ENCODE measurements around the gene ZNF236. TPM values are rescaled to one million over a fixed set of nuclear protein-coding genes. Genes with fewer than 3 reads are reported as not detected.
A peak's percentile ranks its signal among the peaks of the same experiment; 100 is the strongest.

ZNF236 gene
- total and polyA plus RNA-seq, 8 donors: 2.6 to 13.3 (median 6.7) TPM

DNA sequence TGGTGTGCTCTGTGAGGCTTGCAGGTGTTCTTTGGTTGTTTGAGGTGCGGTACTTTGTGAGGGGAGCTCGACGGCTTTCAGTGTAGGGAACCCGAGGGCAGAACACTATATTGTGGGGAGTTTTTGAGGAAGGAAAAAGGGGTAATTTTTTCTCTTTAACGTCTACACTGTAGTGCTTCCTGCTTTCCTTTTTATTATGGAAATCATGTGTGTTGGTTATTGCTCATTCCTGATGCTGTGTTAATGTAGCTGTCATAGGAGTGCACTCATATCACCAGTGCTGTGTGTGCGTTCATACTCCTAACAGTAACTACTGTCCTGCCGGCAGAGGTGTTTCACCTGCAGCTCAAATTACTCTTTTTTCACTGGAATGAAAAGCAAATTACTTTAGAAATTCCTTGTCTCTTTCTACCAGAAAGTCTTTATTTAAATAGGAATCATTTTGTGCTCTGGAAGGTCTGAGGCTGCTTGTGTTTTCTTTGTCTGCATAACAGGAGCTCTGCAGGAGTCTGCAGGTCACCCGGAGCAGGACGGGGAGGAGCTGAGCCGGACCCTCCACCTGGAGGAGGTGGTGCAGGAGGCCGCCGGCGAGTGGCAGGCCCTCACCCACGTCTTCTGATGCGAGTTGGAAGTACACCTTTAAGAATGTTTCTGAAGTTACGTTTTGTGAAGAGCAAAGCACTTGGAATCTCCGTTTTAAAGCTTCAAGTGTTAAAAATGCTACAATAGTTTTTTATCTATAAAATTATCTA is 145.5 kb downstream of the ZNF236 start:
- Histone ChIP-seq H3K4me1 (no peaks in the 10 kb centered on the region), H3K27ac (no peak overlapping the region), H3K9me3 (no peaks in the 10 kb centered on the region), H3K4me3 (no peak overlapping the region), H3K36me3 (no peaks in the 10 kb centered on the region), H3K27me3 (no peaks in the 10 kb centered on the region)
- intact Hi-C loops (cut with DNase I): no loop called here
- FAIRE-seq (no peak), DNase-seq (no peak), ATAC-seq (no peak)
- 66 to 71% methylated on average over 17 of the region's 17 CpGs for WGBS, 2 donors
- TF ChIP-seq, protein P1, sequence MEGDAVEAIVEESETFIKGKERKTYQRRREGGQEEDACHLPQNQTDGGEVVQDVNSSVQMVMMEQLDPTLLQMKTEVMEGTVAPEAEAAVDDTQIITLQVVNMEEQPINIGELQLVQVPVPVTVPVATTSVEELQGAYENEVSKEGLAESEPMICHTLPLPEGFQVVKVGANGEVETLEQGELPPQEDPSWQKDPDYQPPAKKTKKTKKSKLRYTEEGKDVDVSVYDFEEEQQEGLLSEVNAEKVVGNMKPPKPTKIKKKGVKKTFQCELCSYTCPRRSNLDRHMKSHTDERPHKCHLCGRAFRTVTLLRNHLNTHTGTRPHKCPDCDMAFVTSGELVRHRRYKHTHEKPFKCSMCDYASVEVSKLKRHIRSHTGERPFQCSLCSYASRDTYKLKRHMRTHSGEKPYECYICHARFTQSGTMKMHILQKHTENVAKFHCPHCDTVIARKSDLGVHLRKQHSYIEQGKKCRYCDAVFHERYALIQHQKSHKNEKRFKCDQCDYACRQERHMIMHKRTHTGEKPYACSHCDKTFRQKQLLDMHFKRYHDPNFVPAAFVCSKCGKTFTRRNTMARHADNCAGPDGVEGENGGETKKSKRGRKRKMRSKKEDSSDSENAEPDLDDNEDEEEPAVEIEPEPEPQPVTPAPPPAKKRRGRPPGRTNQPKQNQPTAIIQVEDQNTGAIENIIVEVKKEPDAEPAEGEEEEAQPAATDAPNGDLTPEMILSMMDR (IDR thresholded peaks at IDR 0.05): no peak

DNA sequence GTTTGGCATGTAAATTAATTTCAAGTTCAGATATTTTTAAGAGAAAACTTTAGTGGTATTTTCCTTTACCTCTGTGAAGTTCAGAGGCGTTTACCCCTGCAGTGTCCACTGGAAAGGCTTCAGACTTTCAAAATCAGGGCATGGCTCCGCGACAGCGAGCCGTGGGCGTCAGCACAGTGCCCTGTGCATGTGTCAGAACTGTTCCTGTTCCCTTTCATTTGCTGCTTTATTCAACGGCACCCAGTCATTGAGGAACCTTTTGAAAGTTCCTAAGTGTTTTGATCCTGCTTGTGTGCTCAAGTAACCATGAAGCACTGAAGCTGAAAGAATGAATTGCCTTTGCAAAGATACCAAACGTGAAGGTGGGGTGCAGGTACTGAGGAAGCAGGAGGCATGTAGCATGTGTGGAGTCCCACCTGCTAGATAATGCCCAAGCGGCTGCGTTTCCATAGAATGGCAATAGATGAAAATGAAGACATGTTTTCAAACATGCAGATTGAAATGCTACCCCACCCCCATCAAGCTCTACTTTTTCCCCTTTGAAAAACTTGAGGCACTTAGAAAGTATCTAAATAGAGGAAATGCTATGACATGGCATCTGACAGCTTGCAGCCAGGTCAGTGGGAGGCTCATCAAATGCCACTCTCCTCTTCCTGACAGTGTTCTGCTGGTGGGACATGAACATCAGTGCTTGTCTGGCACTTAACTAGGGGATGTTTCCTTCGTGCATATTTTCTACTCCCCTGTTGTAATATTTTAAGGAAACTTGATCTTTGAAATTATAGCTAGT is 148.6 kb downstream of the ZNF236 start:
- no peak overlapping the region for H3K27ac ChIP-seq
- H3K4me3 ChIP-seq: no peak overlapping the region
- WGBS, 2 donors: 84 to 89% methylated on average over 11 of the region's 11 CpGs
- DNase-seq (no peak), FAIRE-seq (no peak), ATAC-seq (no peak)
- no peaks in the 10 kb centered on the region for H3K36me3 ChIP-seq
- intact Hi-C loops (cut with DNase I): no loop called here
- H3K4me1 ChIP-seq: no peaks in the 10 kb centered on the region
- no peaks in the 10 kb centered on the region for H3K27me3 ChIP-seq
- no peaks in the 10 kb centered on the region for H3K9me3 ChIP-seq
- TF ChIP-seq, protein P1 (IDR thresholded peaks at IDR 0.05): no peak

DNA sequence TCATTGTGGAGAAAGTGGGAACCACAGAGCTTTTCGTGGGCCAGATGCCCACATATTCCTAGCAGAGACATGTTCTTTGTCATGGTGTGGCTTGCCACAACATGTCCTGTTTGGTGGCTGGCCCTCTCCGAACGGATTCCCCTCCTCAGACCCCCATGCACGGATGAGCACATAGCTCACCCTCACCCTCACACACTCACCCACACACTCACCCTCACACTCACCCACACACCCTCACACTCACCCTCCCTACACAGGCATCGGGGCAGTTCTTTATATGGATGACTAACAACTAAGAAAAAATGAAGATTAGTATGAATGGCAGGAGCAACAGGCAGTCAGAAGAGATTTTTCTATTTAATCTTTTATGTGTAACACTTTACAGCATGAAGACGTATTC is 149.9 kb downstream of the ZNF236 start:
- no peak for DNase-seq
- H3K27me3 ChIP-seq: no peaks in the 10 kb centered on the region
- no peaks in the 10 kb centered on the region for H3K4me1 ChIP-seq
- TF ChIP-seq, protein P1 (IDR thresholded peaks at IDR 0.05): no peak
- 90 to 92% methylated on average over 6 of the region's 6 CpGs for WGBS, 2 donors
- intact Hi-C loops (cut with DNase I): no loop called here
- no peak overlapping the region for H3K27ac ChIP-seq
- no peak overlapping the region for H3K4me3 ChIP-seq
- FAIRE-seq: no peak
- H3K36me3 ChIP-seq: no peaks in the 10 kb centered on the region
- no peak for ATAC-seq
- H3K9me3 ChIP-seq: no peaks in the 10 kb centered on the region

DNA sequence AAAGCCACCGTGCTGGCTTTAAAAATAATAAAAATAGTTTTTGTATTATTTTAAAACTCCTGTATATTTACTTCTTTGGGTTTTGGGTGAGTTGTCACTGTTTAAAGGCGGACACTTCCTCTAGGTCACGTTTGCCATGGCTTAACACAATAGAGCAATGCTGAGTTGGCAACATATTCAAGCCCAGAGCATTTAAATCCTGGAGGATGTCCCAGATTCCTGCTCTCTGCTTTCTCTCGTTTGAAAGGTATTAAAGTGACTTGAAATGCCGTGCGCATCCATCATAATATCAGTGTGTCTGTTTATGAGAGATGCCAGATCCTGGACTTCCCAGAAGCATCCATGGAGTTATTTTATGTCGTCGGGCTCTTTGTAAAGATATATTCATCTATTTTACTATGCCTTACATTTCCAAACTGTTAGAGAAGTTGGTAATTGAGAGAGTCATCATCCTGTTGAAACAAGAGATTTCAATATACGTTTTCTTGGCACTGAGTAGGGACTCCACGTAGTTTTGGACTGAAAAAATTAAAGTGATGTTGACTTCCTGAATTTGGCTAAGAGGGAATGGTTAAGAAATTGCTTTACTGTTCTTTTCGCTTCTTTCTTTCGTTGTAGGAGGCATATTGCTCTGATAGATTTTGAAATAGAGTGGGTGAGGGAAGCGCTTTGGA is 150.6 kb downstream of the ZNF236 start:
- DNase-seq (no peak), FAIRE-seq (no peak), ATAC-seq (peak in 1 of 4 donors; percentile 39)
- intact Hi-C loops (cut with DNase I): no loop called here
- H3K36me3 ChIP-seq: no peaks in the 10 kb centered on the region
- 83 to 85% methylated on average over 13 of the region's 13 CpGs for WGBS, 2 donors
- TF ChIP-seq, protein P1 (IDR thresholded peaks at IDR 0.05): no peak
- H3K9me3 ChIP-seq: no peaks in the 10 kb centered on the region
- peaks cover 0 to 4% (median 4%) of the 10 kb centered on the region in 3 donors for H3K4me1 ChIP-seq
- no peak overlapping the region for H3K4me3 ChIP-seq
- H3K27me3 ChIP-seq: no peaks in the 10 kb centered on the region
- H3K27ac ChIP-seq: no peak overlapping the region
